BE2C (cell line): ENCODE results near the gene NPAS3.
A peak's percentile ranks its signal among the peaks of the same experiment; 100 is the strongest.

ENCODE experiments used
- DNase-seq: peaks from one replicate; pipeline ENCODE4 v3.0.0-alpha.2; 2020
- H3K27me3 ChIP-seq: fragments of 250-450 bp; sonication (Bioruptor Pico); 2 replicates; pipeline ENCODE4 v1.5.1; 2020; ENCODE audit warnings: mild to moderate bottlenecking
- H3K36me3 ChIP-seq: fragments of 250-450 bp; sonication (Bioruptor Pico); 2 replicates; pipeline ENCODE4 v1.5.1; 2020; ENCODE audit warnings: mild to moderate bottlenecking
- H3K4me1 ChIP-seq: fragments of 250-450 bp; sonication (Bioruptor Pico); 2 replicates; pipeline ENCODE4 v1.5.1; 2020
- H3K4me3 ChIP-seq: 2 replicates; pipeline ENCODE4 v1.5.1; 2011; ENCODE audit warnings: low read depth, low read length
- H3K9me3 ChIP-seq: fragments of 250-450 bp; sonication (Bioruptor Pico); 2 replicates; pipeline ENCODE4 v1.5.1; 2020
- TF ChIP-seq, protein P1 (sequence below): IDR thresholded peaks from 2 replicates; pipeline ENCODE4 v1.5.1; 2012; ENCODE audit warnings: mild to moderate bottlenecking, low read depth, low read length

NPAS3 gene

DNA sequence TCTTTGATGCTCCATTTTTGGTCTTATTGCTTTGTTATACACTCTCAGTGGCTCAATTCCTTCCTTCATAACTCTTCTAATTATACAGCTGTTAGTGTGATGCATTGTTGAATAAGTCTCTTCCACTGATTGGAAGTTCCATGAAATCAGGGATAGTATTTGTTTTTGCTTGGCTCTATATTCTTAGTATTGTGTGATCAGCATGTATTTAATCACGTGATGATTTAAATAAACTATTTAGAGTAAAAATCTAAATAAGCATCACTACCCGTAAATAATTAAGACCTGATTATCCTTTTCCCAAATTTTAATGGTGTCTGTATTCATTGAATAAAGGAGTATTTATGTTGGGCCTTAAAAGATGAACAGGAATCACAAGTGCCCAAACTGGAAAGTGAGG, 355.7 kb downstream of the NPAS3 start:
- Histone ChIP-seq H3K4me3 (no peak overlapping the region), H3K4me1 (no peaks in the 10 kb centered on the region), H3K36me3 (no peaks in the 10 kb centered on the region), H3K9me3 (no peaks in the 10 kb centered on the region), H3K27me3 (no peaks in the 10 kb centered on the region; the same call in 1 of the 2 replicates)
- TF ChIP-seq, protein P1, sequence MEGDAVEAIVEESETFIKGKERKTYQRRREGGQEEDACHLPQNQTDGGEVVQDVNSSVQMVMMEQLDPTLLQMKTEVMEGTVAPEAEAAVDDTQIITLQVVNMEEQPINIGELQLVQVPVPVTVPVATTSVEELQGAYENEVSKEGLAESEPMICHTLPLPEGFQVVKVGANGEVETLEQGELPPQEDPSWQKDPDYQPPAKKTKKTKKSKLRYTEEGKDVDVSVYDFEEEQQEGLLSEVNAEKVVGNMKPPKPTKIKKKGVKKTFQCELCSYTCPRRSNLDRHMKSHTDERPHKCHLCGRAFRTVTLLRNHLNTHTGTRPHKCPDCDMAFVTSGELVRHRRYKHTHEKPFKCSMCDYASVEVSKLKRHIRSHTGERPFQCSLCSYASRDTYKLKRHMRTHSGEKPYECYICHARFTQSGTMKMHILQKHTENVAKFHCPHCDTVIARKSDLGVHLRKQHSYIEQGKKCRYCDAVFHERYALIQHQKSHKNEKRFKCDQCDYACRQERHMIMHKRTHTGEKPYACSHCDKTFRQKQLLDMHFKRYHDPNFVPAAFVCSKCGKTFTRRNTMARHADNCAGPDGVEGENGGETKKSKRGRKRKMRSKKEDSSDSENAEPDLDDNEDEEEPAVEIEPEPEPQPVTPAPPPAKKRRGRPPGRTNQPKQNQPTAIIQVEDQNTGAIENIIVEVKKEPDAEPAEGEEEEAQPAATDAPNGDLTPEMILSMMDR = no peak
- DNase-seq = no peak

DNA sequence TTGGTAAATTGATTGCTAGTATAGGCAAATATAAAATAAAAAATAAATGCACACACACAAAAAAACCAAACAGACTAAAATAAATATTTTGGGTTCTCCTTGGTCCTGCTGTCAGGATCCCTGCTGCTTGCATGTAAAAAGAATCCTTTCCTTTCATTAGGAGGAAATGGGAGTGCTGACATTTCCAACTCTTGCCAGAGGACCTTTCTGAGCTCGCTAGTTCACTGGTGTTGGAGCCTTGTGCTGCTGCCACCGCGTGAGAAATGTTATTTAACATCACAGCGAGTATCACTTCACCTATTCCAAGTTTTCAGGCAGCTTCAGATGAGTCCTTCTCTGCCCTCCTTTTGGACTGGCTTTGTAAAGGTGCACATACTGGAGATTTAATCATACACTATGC, 358.9 kb downstream of the NPAS3 start:
- no peaks in the 10 kb centered on the region for H3K36me3 ChIP-seq
- no peaks in the 10 kb centered on the region for H3K9me3 ChIP-seq
- H3K4me3 ChIP-seq = no peak overlapping the region
- TF ChIP-seq, protein P1 = no peak
- no peak for DNase-seq
- H3K4me1 ChIP-seq = no peaks in the 10 kb centered on the region
- no peaks in the 10 kb centered on the region for H3K27me3 ChIP-seq

DNA sequence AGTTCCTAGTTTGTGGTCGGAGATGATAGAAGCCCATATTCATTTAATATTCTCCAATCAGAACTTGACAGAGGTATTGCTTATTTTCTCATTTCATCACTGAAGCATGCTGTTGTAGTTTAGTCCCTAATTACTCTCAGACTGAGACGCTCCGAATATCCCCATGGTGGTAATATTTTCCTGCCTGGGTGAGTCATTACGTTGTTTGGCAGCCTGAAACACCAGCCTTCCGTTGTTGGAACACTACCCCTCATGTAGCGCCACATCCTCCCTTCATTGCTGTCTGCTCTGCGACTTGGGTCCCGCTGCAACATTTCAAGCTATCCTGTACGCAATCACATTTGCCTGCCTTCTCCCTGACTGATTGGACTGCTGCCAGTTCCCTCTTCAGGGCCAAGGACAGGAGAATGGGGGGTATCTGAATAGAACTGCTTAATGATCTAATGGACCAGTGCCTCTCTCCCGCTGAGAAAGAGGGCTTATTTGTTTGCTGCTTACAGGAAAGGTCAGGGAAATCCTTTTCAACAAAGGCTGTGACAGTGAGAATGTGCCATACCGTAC, 369.1 kb downstream of the NPAS3 start:
- no peaks in the 10 kb centered on the region for H3K27me3 ChIP-seq
- peaks cover 5% of the 10 kb centered on the region for H3K4me1 ChIP-seq
- no peaks in the 10 kb centered on the region for H3K9me3 ChIP-seq
- peak overlapping the region; percentile 39 for H3K4me3 ChIP-seq
- peak; percentile 77 for DNase-seq
- TF ChIP-seq, protein P1 = no peak
- no peaks in the 10 kb centered on the region for H3K36me3 ChIP-seq

DNA sequence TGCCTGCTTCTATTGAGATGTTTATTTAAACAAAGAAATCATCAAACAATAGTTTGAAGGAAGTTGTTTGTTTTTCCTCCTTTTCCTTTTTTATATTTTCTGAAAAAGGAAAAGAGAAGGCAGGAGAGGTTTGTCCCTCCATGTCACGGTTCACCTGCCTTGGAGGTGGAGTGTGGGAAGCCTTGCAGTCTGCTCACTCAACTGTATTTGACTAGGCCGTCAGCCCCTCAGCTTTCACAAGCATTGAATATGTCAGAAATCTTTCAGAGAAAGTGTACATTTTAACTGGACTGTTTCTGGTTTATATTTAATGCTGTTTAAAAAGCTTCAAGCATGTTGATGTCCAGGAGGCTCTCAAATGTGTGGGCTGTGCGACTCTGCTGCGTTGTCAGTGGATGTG, 370.4 kb downstream of the NPAS3 start:
- DNase-seq = no peak
- TF ChIP-seq, protein P1 = no peak
- H3K9me3 ChIP-seq = no peaks in the 10 kb centered on the region
- H3K36me3 ChIP-seq = no peaks in the 10 kb centered on the region
- no peaks in the 10 kb centered on the region for H3K27me3 ChIP-seq
- no peak overlapping the region for H3K4me3 ChIP-seq
- H3K4me1 ChIP-seq = peaks cover 5% of the 10 kb centered on the region

DNA sequence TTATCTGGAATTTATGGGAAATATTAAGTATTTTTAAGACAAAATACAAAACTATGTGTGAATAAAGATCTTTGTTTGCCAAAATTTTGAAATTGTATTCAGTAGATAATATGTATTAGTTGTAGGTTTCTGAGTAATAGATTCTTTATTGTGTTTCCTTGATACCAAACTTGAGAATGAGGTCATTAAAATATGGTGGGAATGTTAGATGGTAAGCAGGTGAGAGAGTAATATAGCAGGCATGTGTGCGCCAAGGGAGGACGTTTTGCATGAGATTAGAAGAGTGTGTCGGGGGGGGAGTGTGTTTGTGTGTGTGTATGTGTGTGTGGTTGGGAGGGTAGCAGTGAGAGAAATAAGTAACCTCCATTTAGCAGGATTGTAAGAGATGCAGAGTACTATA, 376.5 kb downstream of the NPAS3 start:
- no peaks in the 10 kb centered on the region for H3K4me1 ChIP-seq
- no peak for DNase-seq
- TF ChIP-seq, protein P1 = no peak
- no peaks in the 10 kb centered on the region; the same call in 1 of the 2 replicates for H3K27me3 ChIP-seq
- H3K9me3 ChIP-seq = no peaks in the 10 kb centered on the region
- no peak overlapping the region for H3K4me3 ChIP-seq
- no peaks in the 10 kb centered on the region for H3K36me3 ChIP-seq

DNA sequence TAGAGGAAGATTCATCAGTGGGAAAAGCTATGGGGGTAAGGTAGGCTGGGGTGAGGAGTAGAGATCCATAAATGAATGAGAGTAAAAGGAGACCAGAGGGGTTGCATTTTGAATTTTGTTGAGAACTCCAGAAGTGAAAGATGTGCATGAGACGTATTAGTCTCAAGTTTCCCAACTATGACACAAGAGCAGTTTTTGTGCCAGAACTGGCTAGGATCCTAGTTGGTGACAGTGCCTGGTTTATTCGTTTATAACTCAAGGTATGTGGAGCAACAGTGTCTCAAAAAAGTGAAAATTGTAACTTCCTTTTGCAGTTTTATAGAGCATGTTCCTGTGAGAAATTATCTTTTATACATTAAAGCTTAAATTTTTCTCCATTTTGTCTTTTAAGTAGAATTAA, 377.0 kb downstream of the NPAS3 start:
- TF ChIP-seq, protein P1 = no peak
- no peaks in the 10 kb centered on the region for H3K4me1 ChIP-seq
- no peaks in the 10 kb centered on the region for H3K9me3 ChIP-seq
- H3K27me3 ChIP-seq = no peaks in the 10 kb centered on the region; the same call in 1 of the 2 replicates
- H3K4me3 ChIP-seq = no peak overlapping the region
- H3K36me3 ChIP-seq = no peaks in the 10 kb centered on the region
- no peak for DNase-seq
